ENCODE results near the gene FHAD1.

FHAD1 gene

DNA sequence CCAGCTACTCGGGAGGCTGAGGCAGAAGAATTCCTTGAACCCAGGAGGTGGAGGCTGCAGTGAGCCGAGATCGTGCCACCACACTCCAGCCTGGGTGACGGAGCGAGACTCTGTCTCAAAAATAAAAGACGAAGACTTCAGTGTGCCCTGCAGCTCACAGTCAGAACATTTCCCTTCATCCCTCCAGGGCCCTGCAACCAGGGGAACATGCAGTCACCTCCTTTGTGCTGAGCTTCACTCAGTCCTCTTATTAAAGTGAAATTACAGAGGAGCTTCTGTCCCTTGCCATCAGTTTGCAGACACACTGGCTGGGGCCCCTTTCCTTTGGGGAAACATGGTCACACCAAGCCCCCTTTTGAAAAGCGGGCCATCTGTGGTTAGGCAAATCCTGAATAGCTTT is 24.2 kb downstream of the FHAD1 start:
- no peak overlapping the region for H2AFZ ChIP-seq (ENCODE audit: low read depth, low read length)
- no peak overlapping the region for H4K91ac ChIP-seq (ENCODE audit: low read length)
- peaks cover 14 to 45% of the 10 kb centered on the region in 2 experiments for H3K27me3 ChIP-seq (ENCODE audit: control insufficient read depth in 1 of 2, insufficient read depth in 1 of 2, low read length in 2 of 2)
- H3K4me1 ChIP-seq (ENCODE audit: control insufficient read depth, insufficient read depth, low read depth, low read length), result peaks cover 3% of the 10 kb centered on the region
- H3K4me2 ChIP-seq (ENCODE audit: low read length, poor library complexity, severe bottlenecking), result no peak overlapping the region
- H3K23ac ChIP-seq (ENCODE audit: low read length in 2 of 2), result no peak overlapping the region
- H4K8ac ChIP-seq (ENCODE audit: low read length), result no peak overlapping the region
- no peaks in the 10 kb centered on the region for H3K79me1 ChIP-seq (replicated peaks; ENCODE audit: low read length, poor library complexity, severe bottlenecking)
- H3K9ac ChIP-seq (ENCODE audit: low read length), result no peak overlapping the region
- H2BK15ac ChIP-seq (ENCODE audit: low read depth, poor library complexity, severe bottlenecking), result no peak overlapping the region
- H3K18ac ChIP-seq (ENCODE audit: low read depth in 1 of 2, low read length in 2 of 2), result no peak overlapping the region
- H2AK5ac ChIP-seq (ENCODE audit: low read length, severe bottlenecking), result no peak overlapping the region
- no peak for DNase-seq
- H3K27ac ChIP-seq (ENCODE audit: low read length, poor library complexity, severe bottlenecking), result no peak overlapping the region
- H3K36me3 ChIP-seq (ENCODE audit: control insufficient read depth in 1 of 2, insufficient read depth in 2 of 2, low read depth in 1 of 2, low read length in 2 of 2), result no peaks in the 10 kb centered on the region
- no peak overlapping the region for H3K4ac ChIP-seq (ENCODE audit: low read depth in 1 of 2, low read length in 2 of 2)
- H3K4me3 ChIP-seq (ENCODE audit: insufficient read depth in 1 of 2, low read depth in 1 of 2, low read length in 2 of 2), result no peak overlapping the region
- H3K9me3 ChIP-seq (ENCODE audit: control insufficient read depth, low read length), result no peaks in the 10 kb centered on the region
- H2BK120ac ChIP-seq (ENCODE audit: low read depth, low read length), result no peak overlapping the region
- 94% methylated on average over 7 of the region's 7 CpGs for WGBS
- no peak overlapping the region for H3K14ac ChIP-seq (ENCODE audit: low read length in 2 of 2)
- no peak overlapping the region for H2BK5ac ChIP-seq (ENCODE audit: low read depth, low read length, poor library complexity, severe bottlenecking)
- H2BK12ac ChIP-seq (ENCODE audit: low read length in 2 of 2), result no peak overlapping the region

DNA sequence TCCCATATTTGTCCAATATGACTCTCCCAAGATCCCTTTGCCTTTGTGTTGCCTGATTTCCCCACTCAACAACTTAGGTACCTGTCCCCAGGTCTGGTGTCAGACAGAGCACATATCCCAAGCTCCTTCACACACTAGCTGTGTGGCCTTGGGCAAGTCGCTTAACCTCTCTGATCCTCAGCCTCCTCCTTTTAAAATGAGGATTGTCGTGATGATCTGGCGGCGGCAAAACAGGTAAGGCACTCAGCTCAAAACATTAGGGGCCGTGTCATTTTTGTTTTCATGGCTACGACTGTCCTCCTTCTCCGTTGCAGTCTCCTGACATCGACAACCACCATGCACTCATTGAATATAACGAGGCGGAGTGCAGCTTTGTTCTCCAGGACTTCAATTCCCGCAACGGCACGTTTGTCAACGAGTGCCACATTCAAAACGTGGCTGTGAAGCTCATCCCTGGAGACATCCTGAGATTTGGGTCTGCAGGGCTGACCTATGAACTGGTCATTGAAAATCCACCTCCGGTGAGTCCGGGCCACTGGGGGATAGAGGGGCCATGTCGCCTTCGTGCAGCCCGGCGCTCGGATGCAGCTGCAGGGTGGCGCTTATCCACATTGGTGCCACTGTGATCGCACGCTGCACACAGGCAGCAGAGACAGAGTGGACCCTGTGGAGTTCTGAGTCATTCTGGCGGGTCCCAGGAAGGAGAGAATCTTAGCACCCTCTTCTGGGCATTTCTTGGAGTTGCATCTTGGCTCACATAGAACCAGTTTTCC is 25.2 kb downstream of the FHAD1 start:
- Histone ChIP-seq H2BK15ac (ENCODE audit: low read depth, poor library complexity, severe bottlenecking) (no peak overlapping the region), H3K27me3 (ENCODE audit: control insufficient read depth in 1 of 2, insufficient read depth in 1 of 2, low read length in 2 of 2) (peaks cover 18 to 54% of the 10 kb centered on the region in 2 experiments), H3K36me3 (ENCODE audit: control insufficient read depth in 1 of 2, insufficient read depth in 2 of 2, low read depth in 1 of 2, low read length in 2 of 2) (no peaks in the 10 kb centered on the region), H2AFZ (ENCODE audit: low read depth, low read length) (no peak overlapping the region), H2BK5ac (ENCODE audit: low read depth, low read length, poor library complexity, severe bottlenecking) (no peak overlapping the region), H2BK120ac (ENCODE audit: low read depth, low read length) (no peak overlapping the region), H3K23ac (ENCODE audit: low read length in 2 of 2) (no peak overlapping the region), H3K18ac (ENCODE audit: low read depth in 1 of 2, low read length in 2 of 2) (peak overlapping the region in 1 of 2 experiments; percentile 14), H4K91ac (ENCODE audit: low read length) (no peak overlapping the region), H3K4me3 (ENCODE audit: insufficient read depth in 1 of 2, low read depth in 1 of 2, low read length in 2 of 2) (no peak overlapping the region), H3K14ac (ENCODE audit: low read length in 2 of 2) (no peak overlapping the region), H3K4me1 (ENCODE audit: control insufficient read depth, insufficient read depth, low read depth, low read length) (peaks cover 3% of the 10 kb centered on the region), H2AK5ac (ENCODE audit: low read length, severe bottlenecking) (no peak overlapping the region), H3K9me3 (ENCODE audit: control insufficient read depth, low read length) (no peaks in the 10 kb centered on the region), H3K9ac (ENCODE audit: low read length) (no peak overlapping the region), H4K8ac (ENCODE audit: low read length) (no peak overlapping the region), H3K27ac (ENCODE audit: low read length, poor library complexity, severe bottlenecking) (no peak overlapping the region), H2BK12ac (ENCODE audit: low read length in 2 of 2) (no peak overlapping the region), H3K4ac (ENCODE audit: low read depth in 1 of 2, low read length in 2 of 2) (no peak overlapping the region), H3K79me1 (replicated peaks; ENCODE audit: low read length, poor library complexity, severe bottlenecking) (no peaks in the 10 kb centered on the region), H3K4me2 (ENCODE audit: low read length, poor library complexity, severe bottlenecking) (peak overlapping the region; percentile 5)
- WGBS, result 43% methylated on average over 26 of the region's 26 CpGs
- DNase-seq, result peak; percentile 82

DNA sequence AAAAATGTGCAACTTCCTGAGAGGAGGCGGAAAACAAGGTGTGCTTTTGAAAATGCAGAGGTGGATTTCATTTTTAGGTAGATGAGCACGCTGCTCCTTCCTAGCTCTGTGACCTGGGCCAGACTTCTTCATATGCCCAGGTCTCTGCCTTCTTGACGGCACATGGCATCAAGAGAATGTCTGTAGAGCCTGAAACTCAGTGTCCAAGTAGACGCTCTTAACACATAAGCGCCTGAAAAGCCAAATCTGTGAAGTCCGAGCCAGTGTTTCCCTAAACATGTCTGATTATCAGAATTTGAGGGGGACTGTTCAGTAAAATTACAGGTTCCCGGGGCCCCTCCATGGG is 25.7 kb downstream of the FHAD1 start:
- no peak overlapping the region for H3K9ac ChIP-seq (ENCODE audit: low read length)
- H3K23ac ChIP-seq (ENCODE audit: low read length in 2 of 2), result no peak overlapping the region
- H3K18ac ChIP-seq (ENCODE audit: low read depth in 1 of 2, low read length in 2 of 2), result no peak overlapping the region
- no peak for DNase-seq
- H2BK12ac ChIP-seq (ENCODE audit: low read length in 2 of 2), result no peak overlapping the region
- no peak overlapping the region for H2AK5ac ChIP-seq (ENCODE audit: low read length, severe bottlenecking)
- H3K27ac ChIP-seq (ENCODE audit: low read length, poor library complexity, severe bottlenecking), result no peak overlapping the region
- H2BK15ac ChIP-seq (ENCODE audit: low read depth, poor library complexity, severe bottlenecking), result no peak overlapping the region
- H3K9me3 ChIP-seq (ENCODE audit: control insufficient read depth, low read length), result no peaks in the 10 kb centered on the region
- H2AFZ ChIP-seq (ENCODE audit: low read depth, low read length), result no peak overlapping the region
- no peak overlapping the region for H3K14ac ChIP-seq (ENCODE audit: low read length in 2 of 2)
- H4K8ac ChIP-seq (ENCODE audit: low read length), result no peak overlapping the region
- H3K4me1 ChIP-seq (ENCODE audit: control insufficient read depth, insufficient read depth, low read depth, low read length), result peaks cover 3% of the 10 kb centered on the region
- no peak overlapping the region for H3K4me2 ChIP-seq (ENCODE audit: low read length, poor library complexity, severe bottlenecking)
- no peak overlapping the region for H4K91ac ChIP-seq (ENCODE audit: low read length)
- peaks cover 22 to 59% of the 10 kb centered on the region in 2 experiments for H3K27me3 ChIP-seq (ENCODE audit: control insufficient read depth in 1 of 2, insufficient read depth in 1 of 2, low read length in 2 of 2)
- 49% methylated on average over 6 of the region's 7 CpGs for WGBS
- H2BK5ac ChIP-seq (ENCODE audit: low read depth, low read length, poor library complexity, severe bottlenecking), result no peak overlapping the region
- no peak overlapping the region for H3K4ac ChIP-seq (ENCODE audit: low read depth in 1 of 2, low read length in 2 of 2)
- H3K4me3 ChIP-seq (ENCODE audit: insufficient read depth in 1 of 2, low read depth in 1 of 2, low read length in 2 of 2), result no peak overlapping the region
- no peaks in the 10 kb centered on the region for H3K36me3 ChIP-seq (ENCODE audit: control insufficient read depth in 1 of 2, insufficient read depth in 2 of 2, low read depth in 1 of 2, low read length in 2 of 2)
- H3K79me1 ChIP-seq (replicated peaks; ENCODE audit: low read length, poor library complexity, severe bottlenecking), result no peaks in the 10 kb centered on the region
- H2BK120ac ChIP-seq (ENCODE audit: low read depth, low read length), result no peak overlapping the region

DNA sequence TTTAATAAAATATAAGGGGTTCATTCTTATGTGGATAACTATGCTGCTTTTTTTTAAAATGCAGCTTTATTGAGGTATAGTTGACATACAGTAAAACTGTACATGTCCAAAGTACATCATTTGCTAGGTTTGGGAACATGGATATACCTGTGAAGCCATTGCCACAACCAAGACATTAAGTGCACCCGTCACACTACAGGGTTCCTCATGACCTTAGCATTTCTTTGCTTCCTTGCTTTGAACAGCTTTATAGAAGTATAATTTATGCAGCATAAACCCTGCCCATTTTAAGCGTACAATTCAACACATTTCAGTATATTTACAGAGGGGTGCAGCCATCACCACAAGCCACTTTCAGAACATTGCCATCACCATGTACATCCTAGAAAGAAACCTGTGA is 26.3 kb downstream of the FHAD1 start:
- Histone ChIP-seq H3K9me3 (ENCODE audit: control insufficient read depth, low read length) (no peaks in the 10 kb centered on the region), H3K14ac (ENCODE audit: low read length in 2 of 2) (no peak overlapping the region), H3K4me3 (ENCODE audit: insufficient read depth in 1 of 2, low read depth in 1 of 2, low read length in 2 of 2) (no peak overlapping the region), H3K4me1 (ENCODE audit: control insufficient read depth, insufficient read depth, low read depth, low read length) (peaks cover 3% of the 10 kb centered on the region), H3K79me1 (replicated peaks; ENCODE audit: low read length, poor library complexity, severe bottlenecking) (no peaks in the 10 kb centered on the region), H3K4me2 (ENCODE audit: low read length, poor library complexity, severe bottlenecking) (no peak overlapping the region), H3K23ac (ENCODE audit: low read length in 2 of 2) (no peak overlapping the region), H4K91ac (ENCODE audit: low read length) (no peak overlapping the region), H2AK5ac (ENCODE audit: low read length, severe bottlenecking) (no peak overlapping the region), H2BK120ac (ENCODE audit: low read depth, low read length) (no peak overlapping the region), H4K8ac (ENCODE audit: low read length) (no peak overlapping the region), H3K9ac (ENCODE audit: low read length) (no peak overlapping the region), H3K4ac (ENCODE audit: low read depth in 1 of 2, low read length in 2 of 2) (no peak overlapping the region), H2BK12ac (ENCODE audit: low read length in 2 of 2) (no peak overlapping the region), H2BK5ac (ENCODE audit: low read depth, low read length, poor library complexity, severe bottlenecking) (no peak overlapping the region), H3K36me3 (ENCODE audit: control insufficient read depth in 1 of 2, insufficient read depth in 2 of 2, low read depth in 1 of 2, low read length in 2 of 2) (no peaks in the 10 kb centered on the region), H3K18ac (ENCODE audit: low read depth in 1 of 2, low read length in 2 of 2) (no peak overlapping the region), H2AFZ (ENCODE audit: low read depth, low read length) (no peak overlapping the region), H2BK15ac (ENCODE audit: low read depth, poor library complexity, severe bottlenecking) (no peak overlapping the region), H3K27ac (ENCODE audit: low read length, poor library complexity, severe bottlenecking) (no peak overlapping the region), H3K27me3 (ENCODE audit: control insufficient read depth in 1 of 2, insufficient read depth in 1 of 2, low read length in 2 of 2) (peaks cover 22 to 65% of the 10 kb centered on the region in 2 experiments)
- no peak for DNase-seq
- 79% methylated on average over 2 of the region's 2 CpGs for WGBS

Data from mesenchymal stem cell (in vitro differentiated cells and primary cell).